ENCODE measurements around the gene TOM1L2.

GRCh38 chr17:17975436-17975835, 3.2 kb upstream of the TOM1L2 start:
- no peak for TF ChIP-seq ZBTB7A (IDR thresholded peaks at IDR 0.05; ENCODE audit: low read depth)
- no peak for TF ChIP-seq YY1 (IDR thresholded peaks at IDR 0.05; ENCODE audit: low read depth)
- no peak for TF ChIP-seq FOXM1 (IDR thresholded peaks at IDR 0.05; ENCODE audit: borderline replicate concordance, low read depth)
- TF ChIP-seq, protein P1, sequence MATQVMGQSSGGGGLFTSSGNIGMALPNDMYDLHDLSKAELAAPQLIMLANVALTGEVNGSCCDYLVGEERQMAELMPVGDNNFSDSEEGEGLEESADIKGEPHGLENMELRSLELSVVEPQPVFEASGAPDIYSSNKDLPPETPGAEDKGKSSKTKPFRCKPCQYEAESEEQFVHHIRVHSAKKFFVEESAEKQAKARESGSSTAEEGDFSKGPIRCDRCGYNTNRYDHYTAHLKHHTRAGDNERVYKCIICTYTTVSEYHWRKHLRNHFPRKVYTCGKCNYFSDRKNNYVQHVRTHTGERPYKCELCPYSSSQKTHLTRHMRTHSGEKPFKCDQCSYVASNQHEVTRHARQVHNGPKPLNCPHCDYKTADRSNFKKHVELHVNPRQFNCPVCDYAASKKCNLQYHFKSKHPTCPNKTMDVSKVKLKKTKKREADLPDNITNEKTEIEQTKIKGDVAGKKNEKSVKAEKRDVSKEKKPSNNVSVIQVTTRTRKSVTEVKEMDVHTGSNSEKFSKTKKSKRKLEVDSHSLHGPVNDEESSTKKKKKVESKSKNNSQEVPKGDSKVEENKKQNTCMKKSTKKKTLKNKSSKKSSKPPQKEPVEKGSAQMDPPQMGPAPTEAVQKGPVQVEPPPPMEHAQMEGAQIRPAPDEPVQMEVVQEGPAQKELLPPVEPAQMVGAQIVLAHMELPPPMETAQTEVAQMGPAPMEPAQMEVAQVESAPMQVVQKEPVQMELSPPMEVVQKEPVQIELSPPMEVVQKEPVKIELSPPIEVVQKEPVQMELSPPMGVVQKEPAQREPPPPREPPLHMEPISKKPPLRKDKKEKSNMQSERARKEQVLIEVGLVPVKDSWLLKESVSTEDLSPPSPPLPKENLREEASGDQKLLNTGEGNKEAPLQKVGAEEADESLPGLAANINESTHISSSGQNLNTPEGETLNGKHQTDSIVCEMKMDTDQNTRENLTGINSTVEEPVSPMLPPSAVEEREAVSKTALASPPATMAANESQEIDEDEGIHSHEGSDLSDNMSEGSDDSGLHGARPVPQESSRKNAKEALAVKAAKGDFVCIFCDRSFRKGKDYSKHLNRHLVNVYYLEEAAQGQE (IDR thresholded peaks at IDR 0.05; ENCODE audit: low read depth) = no peak
- no peak for TF ChIP-seq EP300 (IDR thresholded peaks at IDR 0.05; ENCODE audit: borderline replicate concordance)
- TF ChIP-seq CEBPB (IDR thresholded peaks at IDR 0.05) = no peak
- no peak for TF ChIP-seq TAF1 (IDR thresholded peaks at IDR 0.05; ENCODE audit: low read depth)

Data from Ishikawa (cell line).